Stomach (tissue), 4 donors: ENCODE results near the gene BNC2.

Experiments
- POLR2AphosphoS5 ChIP-seq, 3 donors: sonication (generic); formaldehyde crosslinking; IDR thresholded peaks; one replicate each; pipeline ENCODE4 v1.6.1; 2016; ENCODE audit warnings: antibody characterized with exemption in 3 of 3
- TF ChIP-seq, protein P1 (sequence below), 7 experiments: fragments of 450-650 bp in 4 of 7; fragments of 200-600 bp in 3 of 7; sonication (generic) in 3 of 7; IDR thresholded peaks; one replicate each; pipeline ENCODE4 v1.5.1; 2016 to 2019; ENCODE audit warnings: antibody characterized with exemption in 7 of 7, control low read depth in 2 of 7, mild to moderate bottlenecking in 1 of 7

DNA sequence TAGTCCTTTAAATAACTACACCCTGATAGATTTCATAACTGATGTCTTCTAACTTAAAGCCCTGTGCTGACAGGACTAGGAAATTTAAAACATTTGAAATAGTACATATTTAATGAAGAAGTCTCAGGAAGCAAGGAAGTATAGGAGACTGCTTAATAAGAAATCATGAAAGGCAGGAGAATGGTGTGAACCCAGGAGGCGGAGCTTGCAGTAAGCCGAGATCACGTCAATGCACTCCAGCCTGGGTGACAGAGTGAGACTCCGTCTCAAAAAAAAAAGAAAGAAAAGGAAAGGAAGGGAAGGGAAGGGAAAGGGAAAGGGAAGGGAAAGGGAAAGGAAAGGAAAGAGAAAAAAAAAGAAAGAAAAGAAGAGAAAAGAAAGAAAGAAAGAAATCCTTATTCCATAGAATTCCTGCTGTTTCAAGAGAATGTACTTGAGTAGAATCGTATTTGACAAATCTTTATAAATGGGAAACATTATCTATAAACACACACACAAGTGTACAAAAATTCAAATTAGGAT, 74.1 kb downstream of the BNC2 start:
- TF ChIP-seq, protein P1, sequence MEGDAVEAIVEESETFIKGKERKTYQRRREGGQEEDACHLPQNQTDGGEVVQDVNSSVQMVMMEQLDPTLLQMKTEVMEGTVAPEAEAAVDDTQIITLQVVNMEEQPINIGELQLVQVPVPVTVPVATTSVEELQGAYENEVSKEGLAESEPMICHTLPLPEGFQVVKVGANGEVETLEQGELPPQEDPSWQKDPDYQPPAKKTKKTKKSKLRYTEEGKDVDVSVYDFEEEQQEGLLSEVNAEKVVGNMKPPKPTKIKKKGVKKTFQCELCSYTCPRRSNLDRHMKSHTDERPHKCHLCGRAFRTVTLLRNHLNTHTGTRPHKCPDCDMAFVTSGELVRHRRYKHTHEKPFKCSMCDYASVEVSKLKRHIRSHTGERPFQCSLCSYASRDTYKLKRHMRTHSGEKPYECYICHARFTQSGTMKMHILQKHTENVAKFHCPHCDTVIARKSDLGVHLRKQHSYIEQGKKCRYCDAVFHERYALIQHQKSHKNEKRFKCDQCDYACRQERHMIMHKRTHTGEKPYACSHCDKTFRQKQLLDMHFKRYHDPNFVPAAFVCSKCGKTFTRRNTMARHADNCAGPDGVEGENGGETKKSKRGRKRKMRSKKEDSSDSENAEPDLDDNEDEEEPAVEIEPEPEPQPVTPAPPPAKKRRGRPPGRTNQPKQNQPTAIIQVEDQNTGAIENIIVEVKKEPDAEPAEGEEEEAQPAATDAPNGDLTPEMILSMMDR (IDR thresholded peaks at IDR 0.05) = no peak
- TF ChIP-seq POLR2AphosphoS5 (IDR thresholded peaks at IDR 0.05) = no peak
